Midbrain (tissue), 1 donor: ENCODE results near the gene CCDC126.
"Not testable (repeated sequence)": the region's sequence is repeated elsewhere in the genome, so short reads cannot be mapped to it uniquely, and the experiment has no call there.

Experiments used
- DNase-seq: peaks from one replicate; lab custom pipeline; 2025; lab: John Stamatoyannopoulos, UW

The CCDC126 gene

GRCh38 chr7:23597094-23598091 is at the start of gene CCDC126:
Gene CCDC126, plus strand, starts transcription at chr7:23597382. Its CDS starts 13,934 bp downstream, at chr7:23611316.
- DNase-seq, result peak; percentile 92

- no peak for DNase-seq
Observed at GRCh38 chr7:23547662-23548061, 49.5 kb upstream of the CCDC126 start.

- DNase-seq, result no peak
Observed at GRCh38 chr7:23558303-23558702, 38.9 kb upstream of the CCDC126 start.

GRCh38 chr7:23570592-23571200 is 26.5 kb upstream of the CCDC126 start:
- DNase-seq, result peak; percentile 80

GRCh38 chr7:23581975-23582374 is 15.2 kb upstream of the CCDC126 start:
- DNase-seq, result not testable (repeated sequence)

GRCh38 chr7:23585304-23585703 is 11.9 kb upstream of the CCDC126 start:
- DNase-seq, result not testable (repeated sequence)

GRCh38 chr7:23586159-23586558 is 11.0 kb upstream of the CCDC126 start:
- DNase-seq, result no peak

- DNase-seq, result no peak
Observed at GRCh38 chr7:23590529-23590928, 6.7 kb upstream of the CCDC126 start.

GRCh38 chr7:23593706-23594105 is 3.5 kb upstream of the CCDC126 start:
- DNase-seq, result no peak

GRCh38 chr7:23594879-23595604 is 2.1 kb upstream of the CCDC126 start:
- no peak for DNase-seq

- no peak for DNase-seq
Observed at GRCh38 chr7:23598296-23598695, 1.1 kb downstream of the CCDC126 start.

- DNase-seq, result no peak
Observed at GRCh38 chr7:23600236-23600635, 3.1 kb downstream of the CCDC126 start.

GRCh38 chr7:23603632-23604295 is 6.6 kb downstream of the CCDC126 start:
- no peak for DNase-seq

- DNase-seq, result no peak
Observed at GRCh38 chr7:23604296-23604640, 7.1 kb downstream of the CCDC126 start.

GRCh38 chr7:23607130-23607529 is 9.9 kb downstream of the CCDC126 start:
- no peak for DNase-seq

- no peak for DNase-seq
Observed at GRCh38 chr7:23607866-23608265, 10.7 kb downstream of the CCDC126 start.

GRCh38 chr7:23615331-23615730 is 18.1 kb downstream of the CCDC126 start:
- DNase-seq, result no peak

GRCh38 chr7:23616593-23616992 is 19.4 kb downstream of the CCDC126 start:
- no peak for DNase-seq

GRCh38 chr7:23617482-23617881 is 20.3 kb downstream of the CCDC126 start:
- no peak for DNase-seq

- DNase-seq, result no peak
Observed at GRCh38 chr7:23618241-23618640, 21.1 kb downstream of the CCDC126 start.

- DNase-seq, result no peak
Observed at GRCh38 chr7:23619141-23619540, 22.0 kb downstream of the CCDC126 start.

GRCh38 chr7:23622506-23622925 is 25.3 kb downstream of the CCDC126 start:
- no peak for DNase-seq
